GM12865 (cell line): ENCODE measurements around the gene PLCL2.

Source experiments
- DNase-seq: peaks from one replicate; pipeline ENCODE4 v3.0.0; 2010; ENCODE audit warnings: low read depth
- H3K4me3 ChIP-seq: 2 replicates; pipeline ENCODE4 v1.5.1; 2011; ENCODE audit warnings: mild to moderate bottlenecking, low read depth, low read length, control low read depth
- CTCF ChIP-seq: IDR thresholded peaks from 2 replicates; pipeline ENCODE4 v1.5.1; 2011; ENCODE audit warnings: low read length, control low read depth, low read depth, inconsistent platforms; ENCODE audit not compliant: insufficient read depth; ENCODE audit errors: missing control alignments

The PLCL2 gene

GRCh38 chr3:16913264-16913580, 28.5 kb downstream of the PLCL2 start:
- DNase-seq = no peak
- H3K4me3 ChIP-seq = peak overlapping the region; percentile 34; the same call in 1 of the 2 replicates

GRCh38 chr3:16916840-16917239, 32.1 kb downstream of the PLCL2 start:
- no peak for TF ChIP-seq CTCF
- DNase-seq = no peak
- no peak overlapping the region for H3K4me3 ChIP-seq

More at GRCh38 chr3:16913264-16913580, 28.5 kb downstream of the PLCL2 start:
- no peak for TF ChIP-seq CTCF

- H3K4me3 ChIP-seq = no peak overlapping the region
- DNase-seq = no peak
- no peak for TF ChIP-seq CTCF
Measured at GRCh38 chr3:16917256-16917935, 32.6 kb downstream of the PLCL2 start.

GRCh38 chr3:16917980-16918682, 33.4 kb downstream of the PLCL2 start:
- no peak for DNase-seq
- H3K4me3 ChIP-seq = no peak overlapping the region
- TF ChIP-seq CTCF = no peak

GRCh38 chr3:16918683-16919025, 33.9 kb downstream of the PLCL2 start:
- TF ChIP-seq CTCF = no peak
- DNase-seq = no peak
- H3K4me3 ChIP-seq = no peak overlapping the region

- no peak overlapping the region for H3K4me3 ChIP-seq
- no peak for TF ChIP-seq CTCF
- DNase-seq = no peak
Measured at GRCh38 chr3:16923112-16923511, 38.4 kb downstream of the PLCL2 start.

GRCh38 chr3:16927485-16927884, 42.7 kb downstream of the PLCL2 start:
- DNase-seq = peak; percentile 68
- no peak overlapping the region for H3K4me3 ChIP-seq
- peak; percentile 54 for TF ChIP-seq CTCF
